AG04450 (cell line): Measurements from ENCODE around the gene MAK. TPM values are rescaled to one million over a fixed set of nuclear protein-coding genes. Genes with fewer than 3 reads are reported as not detected.
"Not testable (repeated sequence)": the region's sequence is repeated elsewhere in the genome, so short reads cannot be mapped to it uniquely, and the experiment has no call there.

ENCODE experiments used
- CTCF ChIA-PET: fragments of 300-600, 350-600 bp; formaldehyde crosslinking; extraction: SDS; loops from one replicate; lab custom pipeline; 2022; ENCODE audit warnings: antibody characterized with exemption, inconsistent platforms; lab: Charles Lee
- POLR2A ChIA-PET: fragments of 350-600 bp; formaldehyde crosslinking; extraction: SDS; loops from one replicate; lab custom pipeline; 2021; ENCODE audit warnings: antibody characterized with exemption, inconsistent platforms; lab: Yijun Ruan, JAX
- DNase-seq: peaks from one replicate; pipeline ENCODE4 v3.0.0-alpha.2; 2011; ENCODE audit warnings: low read depth, low spot score
- H3K27ac ChIP-seq: one replicate; pipeline ENCODE4 v1.5.1; 2012; ENCODE audit warnings: low read depth, low read length, control low read depth
- H3K27me3 ChIP-seq: one replicate; pipeline ENCODE4 v1.6.0; 2012; ENCODE audit warnings: low read length; ENCODE audit not compliant: control insufficient read depth, insufficient read depth
- H3K4me3 ChIP-seq: 2 replicates; pipeline ENCODE4 v1.5.1; 2011; ENCODE audit warnings: mild to moderate bottlenecking, low read depth, low read length, control low read depth
- H3K9me3 ChIP-seq: 2 replicates; pipeline ENCODE4 v1.5.1; 2012; ENCODE audit warnings: low read length; ENCODE audit not compliant: control insufficient read depth, insufficient read depth
- CTCF ChIP-seq: IDR thresholded peaks from 2 replicates; pipeline ENCODE4 v1.5.1; 2011; ENCODE audit warnings: low read depth, low read length, control low read depth, inconsistent platforms
- polyA plus RNA-seq: library from polyadenylated mRNA; depleted of rRNA; stranded (reverse); fragments of >200 nt; gene quantifications from 2 replicates; pipeline ENCODE4 v1.2.3, GENCODE V29; 2011

MAK gene
- polyA plus RNA-seq, 1 experiment: not detected

- CTCF ChIA-PET: no interaction called here
- no peaks in the 10 kb centered on the region for H3K9me3 ChIP-seq
Measured at GRCh38 chr6:10824819-10825218, 13.5 kb downstream of the MAK start.

GRCh38 chr6:10824297-10824696 lies 14.0 kb downstream of the MAK start:
- Histone ChIP-seq H3K27me3 (no peaks in the 10 kb centered on the region), H3K9me3 (no peaks in the 10 kb centered on the region), H3K27ac (no peak overlapping the region), H3K4me3 (no peak overlapping the region)
- DNase-seq: no peak
- ChIA-PET POLR2A (no interaction called here), CTCF (no interaction called here)
- no peak for TF ChIP-seq CTCF

More at GRCh38 chr6:10824819-10825218, 13.5 kb downstream of the MAK start:
- TF ChIP-seq CTCF: no peak
- Histone ChIP-seq H3K27me3 (no peaks in the 10 kb centered on the region), H3K27ac (no peak overlapping the region), H3K4me3 (no peak overlapping the region)
- no peak for DNase-seq
- POLR2A ChIA-PET: no interaction called here

GRCh38 chr6:10814176-10814575 lies 24.2 kb downstream of the MAK start:
- H3K27ac ChIP-seq, H3K9me3 ChIP-seq, POLR2A ChIA-PET, H3K27me3 ChIP-seq, H3K4me3 ChIP-seq, DNase-seq: not testable (repeated sequence)
- CTCF ChIA-PET: interaction anchor here (1.3 kb wide), 1 partner anchor 12 kb away, joined by 3 read pairs; no protein-coding TSS in a partner anchor

GRCh38 chr6:10809098-10809497 lies 29.2 kb downstream of the MAK start:
- POLR2A ChIA-PET: no interaction called here
- CTCF ChIA-PET: interaction anchor here (1.0 to 2.5 kb wide), 2 partner anchors 8 to 330 kb away, joined by 3 to 8 read pairs; no protein-coding TSS in a partner anchor
- no peaks in the 10 kb centered on the region for H3K9me3 ChIP-seq
- no peak overlapping the region for H3K4me3 ChIP-seq
- DNase-seq: no peak
- H3K27ac ChIP-seq: no peak overlapping the region
- no peak for TF ChIP-seq CTCF
- H3K27me3 ChIP-seq: no peaks in the 10 kb centered on the region

- DNase-seq: no peak
- TF ChIP-seq CTCF: no peak
- no peaks in the 10 kb centered on the region for H3K9me3 ChIP-seq
- no peak overlapping the region for H3K27ac ChIP-seq
- no peaks in the 10 kb centered on the region for H3K27me3 ChIP-seq
- ChIA-PET POLR2A (no interaction called here), CTCF (interaction anchor here (2.5 kb wide), 1 partner anchor 8 kb away, joined by 8 read pairs; no protein-coding TSS in a partner anchor)
- H3K4me3 ChIP-seq: no peak overlapping the region
Measured at GRCh38 chr6:10808376-10808775, 30.0 kb downstream of the MAK start.
